ENCODE results near the gene HNF1B. TPM values are rescaled to one million over a fixed set of nuclear protein-coding genes. Genes with fewer than 3 reads are reported as not detected.
A peak's percentile ranks its signal among the peaks of the same experiment; 100 is the strongest.

HNF1B gene
- polyA plus RNA-seq, 5 donors, result 28.8 to 40.1 (median 35.8) TPM

DNA sequence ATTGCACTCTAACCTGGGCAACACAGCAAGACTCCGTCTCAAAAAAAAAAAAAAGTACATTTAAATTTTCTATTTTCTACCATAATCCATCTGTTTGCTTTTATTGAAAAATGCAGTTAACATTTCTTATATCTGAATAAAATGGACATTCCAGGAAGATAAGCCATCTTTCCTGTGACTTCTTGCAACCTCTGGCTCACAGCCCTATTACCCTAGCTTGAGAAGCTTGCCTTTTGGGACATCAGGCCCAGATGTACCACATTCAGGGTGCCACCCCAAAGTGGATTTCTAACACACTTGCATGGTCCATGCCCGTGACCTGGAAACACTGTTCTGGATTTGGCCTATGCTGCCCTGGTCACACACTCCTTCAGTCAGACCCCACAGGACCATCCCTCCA, 71.5 kb downstream of the HNF1B start:
- no peak for DNase-seq

DNA sequence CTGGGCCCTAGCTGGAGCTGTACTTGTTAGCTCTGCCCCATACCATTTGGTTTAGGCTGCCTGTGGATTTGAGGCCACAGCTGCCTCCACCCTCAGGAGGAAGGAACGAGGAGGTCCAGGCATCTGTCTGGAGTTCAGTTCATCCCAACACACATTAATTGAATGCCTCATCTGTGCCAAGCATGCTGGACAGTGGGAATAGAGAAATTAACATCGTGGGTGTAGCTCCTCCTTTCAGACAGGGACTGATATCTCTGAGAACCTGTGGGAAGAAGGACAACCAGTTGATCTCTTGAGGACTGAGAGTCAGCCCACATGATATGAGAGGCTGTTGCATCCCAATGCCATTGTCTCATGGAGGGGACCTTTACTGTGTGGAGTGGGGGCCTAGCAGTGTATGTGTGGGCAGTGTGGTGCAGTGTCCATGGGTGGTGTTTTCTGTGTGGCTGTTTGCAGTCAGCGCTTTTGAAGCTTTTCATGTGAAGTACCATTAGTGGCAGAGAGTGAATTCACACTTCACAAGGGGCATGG, 72.2 kb downstream of the HNF1B start:
- DNase-seq, result no peak

DNA sequence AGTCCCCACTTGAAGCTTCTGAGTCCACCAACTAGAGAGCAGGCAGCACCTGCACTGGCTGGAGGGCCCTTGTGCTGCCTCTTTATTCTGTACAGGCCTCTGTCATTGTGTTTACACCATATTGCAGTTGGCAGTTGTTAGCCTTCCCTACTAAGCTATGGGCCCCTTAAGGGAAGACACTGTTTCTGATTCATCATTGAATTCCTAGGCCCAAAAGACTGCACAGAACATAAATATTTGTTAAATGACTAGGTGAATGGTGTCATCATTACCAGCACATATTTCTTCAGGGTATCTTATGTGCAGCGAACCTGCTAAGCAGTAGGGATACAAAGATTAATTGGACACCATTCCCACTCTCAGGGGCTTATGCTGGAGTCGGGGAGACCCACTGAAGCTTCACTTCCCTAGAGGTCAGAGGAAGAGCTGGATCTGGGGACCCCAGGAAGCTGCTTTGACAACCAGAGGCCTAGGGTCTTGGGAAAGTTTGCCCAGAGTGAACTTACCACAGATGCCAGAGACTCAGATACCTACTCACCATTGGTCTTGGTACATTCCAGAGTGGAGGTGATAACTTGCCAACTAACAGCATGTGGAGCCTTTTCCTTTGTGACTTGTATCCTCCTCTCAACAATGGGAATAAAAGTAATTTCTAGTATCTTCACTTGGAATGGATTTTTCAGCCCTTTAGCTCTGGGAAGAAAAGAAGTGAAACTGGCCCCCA, 72.9 kb downstream of the HNF1B start:
- peak in 1 of 2 donors; percentile 31 for DNase-seq

DNA sequence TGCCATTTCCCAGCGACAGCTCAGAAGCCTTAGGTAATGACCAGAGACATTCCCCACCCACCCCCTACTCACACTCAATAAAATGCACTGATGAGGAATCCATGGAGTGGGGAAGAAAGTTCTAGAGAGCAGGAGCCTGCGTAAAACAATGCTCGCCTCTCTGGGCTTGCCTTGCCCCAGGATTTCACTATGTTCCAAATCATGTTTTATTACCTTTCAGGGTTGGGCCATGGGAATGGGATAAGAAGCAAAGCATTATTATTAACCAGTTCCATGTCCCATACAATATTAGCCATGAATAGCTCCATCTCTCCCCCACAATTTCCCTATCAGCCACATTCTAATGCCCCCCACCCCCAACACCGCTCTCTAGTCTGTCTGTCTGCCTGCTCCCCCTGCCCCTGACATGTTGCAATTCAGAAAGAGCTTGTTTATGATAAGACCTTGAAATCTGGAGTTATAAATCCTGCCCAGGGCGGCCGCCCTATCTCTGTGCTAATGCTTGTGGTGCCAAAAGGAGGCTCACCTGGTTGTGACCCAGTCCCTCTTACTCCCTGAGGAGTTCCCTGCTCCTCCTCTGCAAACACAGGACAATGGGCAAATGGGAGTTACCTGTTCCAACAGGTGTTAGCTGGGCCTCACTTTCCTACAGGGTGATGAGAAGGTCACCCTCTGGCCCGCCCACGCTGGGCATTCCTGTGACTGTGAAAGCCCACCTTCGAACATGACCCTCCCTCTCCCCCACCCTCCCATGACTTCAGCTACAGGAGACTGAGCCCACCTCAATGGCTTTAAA, 73.6 kb downstream of the HNF1B start:
- peak in 1 of 2 donors; percentile 10 for DNase-seq

DNA sequence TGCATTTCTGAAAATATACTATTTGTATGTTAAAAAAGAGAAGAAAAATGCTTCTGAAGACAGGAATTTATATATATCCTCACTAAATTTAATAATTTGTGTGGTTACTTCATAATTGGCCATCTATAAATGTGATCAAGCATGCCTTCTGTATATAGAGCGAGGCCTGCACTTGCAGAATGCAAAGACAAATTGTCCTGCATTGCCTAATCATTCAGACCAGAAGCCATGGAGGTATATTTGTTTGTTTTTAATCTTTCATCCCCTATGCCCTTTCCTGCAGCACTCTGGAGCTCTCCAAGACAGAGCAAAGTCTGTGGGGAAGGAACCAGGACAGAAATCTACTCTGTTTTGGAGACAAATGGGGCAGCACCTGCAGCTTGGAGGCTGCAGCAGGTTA, 77.8 kb downstream of the HNF1B start:
- DNase-seq, result no peak

DNA sequence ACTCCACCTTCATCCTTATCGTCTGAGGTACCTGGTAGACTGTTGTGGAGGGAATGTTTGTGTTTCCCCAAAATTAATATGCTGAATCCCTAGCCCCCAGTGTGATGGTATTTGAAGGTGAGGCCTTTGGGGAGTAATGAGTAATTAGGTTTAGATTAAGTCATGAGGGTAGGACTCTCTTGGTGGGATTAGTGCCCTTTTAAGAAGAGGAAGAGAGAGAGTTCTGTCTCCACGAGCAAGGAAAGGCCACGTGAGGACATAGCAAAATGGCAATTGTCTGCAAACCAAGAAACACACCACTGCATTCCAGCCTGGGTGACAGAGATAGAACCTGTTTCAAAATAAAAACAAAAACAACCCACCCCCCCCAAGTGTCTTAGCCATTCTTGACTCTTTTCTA, 80.6 kb downstream of the HNF1B start:
- DNase-seq, result no peak

DNA sequence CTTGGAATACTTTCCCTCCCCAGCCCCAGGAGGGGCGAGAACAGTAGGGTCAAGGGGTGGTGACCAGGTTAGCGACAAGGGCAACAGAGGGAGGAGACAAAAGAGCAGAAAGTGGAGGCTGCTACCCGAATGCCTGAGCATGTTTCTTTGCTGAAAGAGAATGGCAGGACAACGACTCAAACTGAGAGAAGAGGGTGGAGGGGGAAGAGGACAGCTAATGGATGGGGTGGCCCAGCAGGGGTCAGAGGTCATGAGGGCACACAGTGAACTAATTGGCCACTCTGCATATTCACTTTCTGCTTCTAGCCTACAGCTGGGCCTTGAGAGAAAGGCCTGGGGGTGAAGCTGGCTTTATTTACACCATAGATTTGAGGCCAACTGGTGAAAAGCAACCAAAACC, 82.5 kb downstream of the HNF1B start:
- no peak for DNase-seq

DNA sequence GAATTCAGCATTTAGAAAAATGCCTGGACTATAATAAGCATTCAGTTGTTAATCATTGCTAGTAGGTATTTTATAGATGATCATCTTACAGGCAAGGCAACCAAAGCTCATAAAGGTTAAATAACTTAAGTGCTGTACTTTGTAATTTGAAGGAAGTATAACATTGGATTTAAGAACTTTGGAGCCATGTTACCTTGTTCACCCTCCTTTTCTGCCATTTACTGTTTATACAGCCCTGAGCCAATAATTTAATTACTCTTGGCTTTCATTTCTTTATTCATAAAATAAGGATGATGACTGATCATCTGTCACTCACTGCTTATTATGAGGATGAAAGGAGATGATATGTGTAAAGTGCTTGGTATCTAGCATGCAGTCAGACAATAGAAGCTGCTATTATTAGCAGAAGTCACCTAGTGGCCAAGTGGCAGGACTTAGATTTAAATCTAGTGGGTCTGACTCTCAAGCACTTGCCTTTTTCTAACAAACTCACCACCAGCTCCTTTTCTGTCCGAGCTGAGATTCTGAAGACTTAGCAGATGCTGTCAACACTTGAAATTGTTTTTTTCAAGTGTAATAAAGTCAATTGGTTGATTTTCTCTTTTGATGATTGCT, 83.4 kb downstream of the HNF1B start:
- no peak for DNase-seq

DNA sequence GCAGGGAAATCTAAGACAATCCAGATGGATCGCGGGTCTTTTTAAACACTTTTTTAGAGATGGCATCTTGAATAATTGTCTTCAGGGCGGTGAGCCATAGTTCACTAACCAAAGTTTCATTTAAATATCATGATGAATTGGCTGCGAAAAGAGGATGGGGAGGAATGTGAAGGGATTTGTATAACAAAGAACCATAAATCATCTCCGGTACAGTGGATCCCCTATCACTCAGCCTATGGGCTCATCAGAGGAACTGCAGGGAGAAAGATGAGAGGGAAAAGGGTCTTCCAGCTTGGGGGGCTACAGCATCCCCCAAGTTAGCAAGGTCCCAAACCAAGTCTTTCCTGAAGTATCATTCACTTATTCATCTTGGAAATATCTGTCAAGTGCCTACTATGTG, 84.9 kb downstream of the HNF1B start:
- no peak for DNase-seq

DNA sequence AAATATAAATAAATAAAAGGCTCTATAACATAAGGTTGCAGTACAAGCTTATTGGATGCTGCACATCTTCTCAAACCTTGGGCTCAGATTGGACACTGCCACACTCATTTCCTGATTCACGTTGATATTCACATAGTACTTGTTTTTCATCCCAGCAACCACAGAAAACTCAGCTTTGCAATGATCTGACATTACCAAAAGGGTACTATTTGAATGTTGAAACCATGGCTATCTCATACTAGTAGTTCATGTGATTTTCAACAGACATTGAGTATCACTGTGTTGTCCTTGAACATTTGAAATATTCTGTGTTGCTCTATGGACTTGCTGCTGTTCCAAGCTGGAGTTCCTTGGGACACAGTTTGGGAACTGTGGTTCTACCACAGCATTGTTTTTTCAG, 87.7 kb downstream of the HNF1B start:
- DNase-seq, result no peak

DNA sequence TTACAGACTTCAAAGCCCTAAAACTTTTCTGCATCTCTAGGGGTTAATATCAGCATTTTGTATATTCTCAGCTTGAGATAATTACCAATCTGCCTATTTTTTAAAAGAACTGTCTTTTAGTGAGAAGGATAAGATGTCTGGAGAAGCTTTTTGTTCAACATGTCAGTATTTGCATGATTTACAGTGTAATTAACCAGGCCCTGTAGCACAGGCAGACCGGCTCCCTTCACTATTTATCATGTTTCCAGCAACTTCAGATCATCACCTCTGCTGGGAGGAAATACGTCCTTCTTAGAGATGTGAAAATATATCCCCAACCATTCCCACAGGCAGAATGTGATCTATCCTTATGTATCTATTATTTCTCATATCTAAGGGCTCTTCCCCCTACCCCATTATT, 93.0 kb downstream of the HNF1B start:
- no peak for DNase-seq

DNA sequence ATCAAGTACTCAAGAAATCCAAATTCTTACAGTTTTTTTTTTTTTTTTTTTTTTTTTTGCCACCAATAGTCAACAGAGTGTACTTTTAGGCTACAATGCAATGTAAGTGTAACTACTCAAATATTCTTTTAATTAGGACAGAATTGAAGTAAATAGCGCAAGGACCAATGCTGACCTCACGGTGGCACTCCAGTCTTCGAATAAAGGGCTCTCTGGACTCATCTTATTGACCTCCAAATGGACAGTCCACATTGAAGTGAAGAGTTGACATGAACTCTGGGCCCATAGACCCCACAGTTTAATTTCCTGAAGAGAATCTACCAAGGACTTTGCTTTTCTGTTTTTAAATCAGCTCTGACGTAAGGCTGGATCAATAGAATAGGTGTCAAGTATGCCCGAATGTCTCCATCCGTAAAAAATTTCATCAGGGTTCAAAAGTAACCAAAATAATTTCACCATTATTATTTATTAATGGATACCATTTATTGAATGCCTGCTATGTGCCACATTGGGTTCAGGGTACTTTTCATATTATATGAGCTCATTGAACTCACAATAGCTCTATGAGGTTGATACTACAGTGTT, 94.3 kb downstream of the HNF1B start:
- no peak for DNase-seq

DNA sequence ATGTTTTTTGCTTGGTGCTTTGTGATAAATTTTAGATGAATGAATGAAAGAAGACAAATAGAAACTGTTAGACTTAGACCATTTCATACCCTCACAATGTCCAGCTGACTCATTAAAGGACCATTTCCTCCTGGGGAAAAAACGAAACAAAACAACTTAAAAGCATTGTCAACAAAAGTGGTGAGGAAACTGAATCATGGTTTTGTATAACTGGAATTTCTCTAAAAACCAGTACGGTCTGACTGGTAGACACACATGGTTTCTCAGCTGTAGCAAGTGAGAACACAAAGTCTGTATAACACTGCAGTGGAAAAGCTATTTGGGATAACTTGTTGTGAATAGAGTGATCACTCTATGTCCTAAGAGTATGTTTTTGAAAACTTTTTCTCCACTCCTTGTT, 96.3 kb downstream of the HNF1B start:
- no peak for DNase-seq

DNA sequence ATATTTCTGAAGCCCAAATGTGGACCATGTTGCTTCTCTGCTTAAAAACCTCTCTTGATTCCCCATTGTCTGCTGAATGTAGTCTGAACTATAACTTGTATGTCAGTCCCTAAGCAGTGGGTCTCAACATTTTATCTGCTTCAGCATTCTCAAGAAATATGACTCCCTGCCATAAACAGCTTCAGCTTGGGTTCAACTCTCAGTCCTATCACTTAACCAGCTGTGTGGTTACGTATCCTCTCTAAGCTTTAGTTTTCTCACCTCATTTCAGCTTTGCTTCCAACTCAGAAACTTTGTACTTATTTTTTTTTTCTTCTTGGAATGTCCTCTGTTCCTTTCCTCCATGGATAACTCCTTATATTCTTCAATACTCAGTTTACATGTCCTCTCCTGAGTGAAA, 97.0 kb downstream of the HNF1B start:
- DNase-seq, result no peak

DNA sequence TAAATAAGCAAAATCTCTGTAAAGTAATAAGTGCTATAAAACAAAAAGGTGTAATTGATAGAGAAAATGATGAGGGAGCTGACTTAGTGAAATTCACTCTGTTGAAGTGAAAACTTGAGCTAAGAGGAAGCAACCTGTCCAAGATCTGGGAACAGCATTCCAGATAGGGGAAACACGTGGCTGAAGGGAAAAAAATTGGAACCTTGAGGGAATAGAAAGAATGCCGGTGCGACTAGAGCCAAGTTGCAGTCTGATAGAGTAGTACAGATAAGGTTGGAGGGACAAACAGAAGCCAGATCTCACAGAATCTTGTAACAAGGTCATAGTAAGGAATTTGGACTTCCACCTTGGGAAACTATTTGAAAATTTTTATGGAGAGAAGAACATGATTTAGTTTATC, 101.0 kb downstream of the HNF1B start:
- DNase-seq, result no peak

DNA sequence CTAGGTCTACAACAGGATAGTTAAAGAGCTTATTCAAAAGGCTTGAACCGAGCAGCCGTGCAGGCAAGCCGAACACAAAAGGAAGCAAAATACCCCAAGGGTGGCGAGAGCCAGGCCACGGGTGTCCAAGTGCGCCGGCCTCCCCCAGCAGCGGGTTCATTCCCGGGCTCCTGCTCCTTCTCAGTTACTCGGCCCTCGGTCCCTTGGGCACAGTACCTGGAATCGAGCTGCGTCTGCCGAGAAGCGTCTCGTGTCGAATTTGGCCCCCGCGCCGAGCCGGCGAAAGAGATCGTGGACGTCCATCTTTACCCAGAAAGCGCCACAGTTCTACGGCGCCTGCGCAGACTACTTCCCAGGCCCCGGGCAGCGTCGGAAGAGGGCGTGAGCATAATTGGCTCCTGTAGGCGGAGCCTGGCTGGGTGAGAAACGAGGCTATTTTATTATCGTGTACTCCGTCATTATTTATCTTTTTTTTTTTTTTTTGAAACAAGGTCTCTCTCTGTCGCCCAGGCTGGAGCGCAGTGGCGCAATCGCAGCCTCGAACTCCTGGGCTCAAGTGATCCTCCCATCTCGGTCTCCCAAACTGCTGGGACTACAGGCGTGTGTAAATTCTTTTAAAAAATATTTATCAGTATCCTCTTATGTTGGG, 101.6 kb downstream of the HNF1B start, which contains the start of gene DDX52:
Gene DDX52 (minus strand): TSS at position 329 of the 649 bp plus-strand sequence. CDS start 26 bp downstream, at position 303.
- DNase-seq, result peak; percentile 88 to 91

DNA sequence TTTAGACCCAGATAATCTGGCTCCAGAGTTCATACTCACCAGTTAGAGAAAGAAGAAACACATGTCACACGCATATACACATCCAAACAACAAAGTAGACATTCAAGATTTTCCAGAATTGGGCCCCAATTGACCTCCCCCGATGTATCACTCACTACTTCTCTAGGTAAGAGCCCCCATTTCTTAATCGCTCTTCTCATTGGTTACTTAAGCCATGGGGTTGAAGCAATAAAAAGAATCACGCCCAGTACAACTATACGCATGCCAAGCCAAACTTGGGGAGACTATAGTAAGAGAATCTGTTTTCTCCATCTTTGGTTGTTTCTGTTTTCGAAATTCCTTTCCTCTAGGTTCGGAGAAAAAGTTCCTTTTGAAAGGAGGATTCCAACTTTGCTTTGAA, 102.2 kb downstream of the HNF1B start:
- peak; percentile 6 to 7 for DNase-seq

DNA sequence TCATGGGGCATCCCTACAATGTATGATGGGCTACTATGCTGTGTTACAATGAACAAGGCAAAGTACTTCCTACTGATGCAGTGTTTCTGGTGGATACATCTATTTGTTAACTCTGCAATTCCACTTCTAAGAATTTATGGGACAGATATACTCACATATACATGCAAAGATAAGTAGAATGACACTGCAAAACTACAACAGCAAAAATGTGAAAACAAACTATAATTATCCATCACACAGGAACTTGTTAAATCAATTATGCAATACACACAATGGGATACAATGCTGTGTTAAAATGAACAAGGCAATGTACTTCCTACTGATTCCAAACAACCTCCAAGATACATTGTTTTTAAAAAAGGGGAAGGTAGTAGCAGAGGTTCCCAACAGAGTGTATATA, 104.8 kb downstream of the HNF1B start:
- DNase-seq, result no peak

DNA sequence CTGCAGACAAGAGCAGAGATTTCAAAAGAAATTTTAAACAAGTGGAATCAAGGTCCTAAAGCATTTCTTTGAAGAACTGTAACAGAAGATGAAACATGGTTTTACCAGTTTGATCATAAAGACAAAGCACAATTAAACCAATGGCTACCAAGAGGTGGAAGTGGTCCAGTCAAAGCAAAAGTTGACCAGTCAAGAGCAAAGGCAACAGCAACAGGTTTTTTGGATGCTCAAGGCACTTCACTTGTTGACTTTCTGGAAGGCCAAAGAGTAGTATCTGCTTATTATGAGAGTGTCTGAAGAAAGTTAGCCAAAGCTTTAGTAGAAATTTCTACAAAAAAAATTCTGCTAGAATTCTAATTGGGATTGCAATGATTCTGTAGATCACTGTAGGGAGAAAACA, 106.9 kb downstream of the HNF1B start:
- no peak for DNase-seq

All from right lung (tissue), 5 donors.